HCT116 (cell line): ENCODE measurements around the gene ADAMTS3. TPM values are rescaled to one million over a fixed set of nuclear protein-coding genes. Genes with fewer than 3 reads are reported as not detected.

Experiments used
- ATAC-seq: fragments of 200-7000 bp; cut with Tn5 transposase; 2 replicates; pipeline ENCODE4 v1.9.1; 2020; ENCODE audit warnings: mild to moderate bottlenecking, moderate library complexity
- BruUV-seq: library from RNA; stranded (reverse); fragments of 400-500 nt; replicated peaks from 2 replicates; lab custom pipeline; 2021; lab: Mats Ljungman, UMichigan
- CTCF ChIA-PET: fragments of 300-600 bp; sonication (Branson Sonifier 250); formaldehyde crosslinking; loops from one replicate; lab custom pipeline; 2021; ENCODE audit warnings: antibody characterized with exemption; lab: Charles Lee
- POLR2A ChIA-PET: fragments of 300-600, 350-600 bp; sonication (Branson Sonifier 250); formaldehyde crosslinking; loops from one replicate; lab custom pipeline; 2021; ENCODE audit warnings: antibody characterized with exemption; lab: Charles Lee
- RAD21 ChIA-PET, 2 experiments: fragments of 300-600 bp; sonication (Branson Sonifier 250); formaldehyde crosslinking; loops; one replicate each; lab custom pipeline; 2023; ENCODE audit warnings: low total read pairs in 2 of 2; ENCODE audit not compliant: uncharacterized antibody in 2 of 2, unreplicated experiment in 2 of 2, low non-redundant PET in 1 of 2; lab: Charles Lee
- DNase-seq: peaks from one replicate; pipeline ENCODE4 v3.0.0-alpha.2; 2010; ENCODE audit warnings: low read depth, low spot score
- H2AFZ ChIP-seq: fragments of 200-600 bp; shearing (Covaris generic), sonication (generic); 2 replicates; pipeline ENCODE4 v1.6.1; 2017; ENCODE audit warnings: low read depth, mixed run types, mixed read lengths, antibody characterized with exemption, low read length; ENCODE audit not compliant: poor library complexity, severe bottlenecking
- H3K27ac ChIP-seq: 2 replicates; pipeline ENCODE4 v1.5.1; 2012; ENCODE audit warnings: low read depth, low read length
- H3K27me3 ChIP-seq: fragments of 200-600 bp; sonication (generic); 2 replicates; pipeline ENCODE4 v1.6.1; 2016; ENCODE audit warnings: mixed run types, low read length, mixed read lengths; ENCODE audit not compliant: insufficient read depth
- H3K36me3 ChIP-seq, 2 experiments: fragments of 200-500 bp in 1 of 2; fragments of 200-600 bp in 1 of 2; sonication (Bioruptor generic) in 1 of 2; sonication (generic) in 1 of 2; 2 replicates each; pipeline versions ENCODE4 v1.5.1 to v1.6.1; 2014 to 2016; ENCODE audit warnings: low read length in 2 of 2, inconsistent platforms in 1 of 2, mixed read lengths in 1 of 2, mixed run types in 1 of 2; ENCODE audit not compliant: insufficient read depth in 2 of 2, control insufficient read depth in 1 of 2
- H3K4me1 ChIP-seq, 2 experiments: fragments of 200-600 bp in 1 of 2; sonication (generic) in 1 of 2; 2 replicates each; pipeline versions ENCODE4 v1.5.1 to v1.6.1; 2012 to 2017; ENCODE audit warnings: low read length in 2 of 2, inconsistent platforms in 1 of 2, mild to moderate bottlenecking in 1 of 2, mixed read lengths in 1 of 2, mixed run types in 1 of 2, moderate library complexity in 1 of 2; ENCODE audit not compliant: insufficient read depth in 2 of 2, control insufficient read depth in 1 of 2
- H3K4me2 ChIP-seq: fragments of 200-600 bp; sonication (generic); 2 replicates; pipeline ENCODE4 v1.6.1; 2017; ENCODE audit warnings: mixed run types, low read length, mixed read lengths
- H3K4me3 ChIP-seq, 2 experiments: fragments of 200-600 bp in 1 of 2; sonication (generic) in 1 of 2; replicated peaks in 1 of 2; 2 replicates each; pipeline ENCODE4 v1.5.1; 2011 to 2016; ENCODE audit warnings: low read length in 2 of 2, control low read depth in 1 of 2, low read depth in 1 of 2, mild to moderate bottlenecking in 1 of 2, mixed read lengths in 1 of 2, mixed run types in 1 of 2
- H3K79me2 ChIP-seq: fragments of 200-600 bp; sonication (generic); 2 replicates; pipeline ENCODE4 v1.6.1; 2017; ENCODE audit warnings: mild to moderate bottlenecking, mixed run types, low read length, moderate library complexity, mixed read lengths; ENCODE audit not compliant: insufficient read depth
- H3K9ac ChIP-seq: fragments of 200-600 bp; sonication (generic); 2 replicates; pipeline ENCODE4 v1.6.1; 2016; ENCODE audit warnings: low read length, mixed read lengths
- H3K9me2 ChIP-seq: fragments of 200-600 bp; sonication (generic), shearing (Covaris generic); 2 replicates; pipeline ENCODE4 v1.6.1; 2017; ENCODE audit warnings: mixed run types, mild to moderate bottlenecking, moderate library complexity; ENCODE audit not compliant: insufficient read depth
- H3K9me3 ChIP-seq, 2 experiments: fragments of 200-500 bp in 1 of 2; fragments of 200-600 bp in 1 of 2; sonication (Bioruptor generic) in 1 of 2; sonication (generic) in 1 of 2; 2 replicates each; pipeline ENCODE4 v1.6.1; 2014 to 2017; ENCODE audit warnings: low read length in 2 of 2, mixed read lengths in 2 of 2, inconsistent platforms in 1 of 2, low read depth in 1 of 2, mild to moderate bottlenecking in 1 of 2, mixed run types in 1 of 2, moderate library complexity in 1 of 2; ENCODE audit not compliant: control insufficient read depth in 1 of 2, insufficient read depth in 1 of 2
- H4K20me1 ChIP-seq: fragments of 200-600 bp; sonication (generic), shearing (Covaris generic); 2 replicates; pipeline ENCODE4 v1.6.1; 2017; ENCODE audit warnings: mixed run types, mild to moderate bottlenecking, moderate library complexity; ENCODE audit not compliant: insufficient read depth
- CBX3 ChIP-seq: IDR thresholded peaks from 2 replicates; pipeline ENCODE4 v1.6.1; 2012; ENCODE audit warnings: low read depth
- EZH2 ChIP-seq: fragments of 200-600 bp; sonication (generic); IDR thresholded peaks from 2 replicates; pipeline ENCODE4 v1.6.1; 2017; ENCODE audit warnings: antibody characterized with exemption, mixed run types
- EZH2phosphoT487 ChIP-seq: fragments of 200-600 bp; IDR thresholded peaks from 2 replicates; pipeline ENCODE4 v1.6.1; 2018; ENCODE audit warnings: antibody characterized with exemption, borderline replicate concordance
- FOSL1 ChIP-seq: IDR thresholded peaks from 2 replicates; pipeline ENCODE4 v1.6.1; 2012; ENCODE audit warnings: low read depth
- JUND ChIP-seq: IDR thresholded peaks from 2 replicates; pipeline ENCODE4 v1.6.1; 2012
- POLR2A ChIP-seq: IDR thresholded peaks from 2 replicates; pipeline ENCODE4 v1.7.0; 2011; ENCODE audit warnings: borderline replicate concordance; ENCODE audit not compliant: insufficient read depth, insufficient read length; ENCODE audit errors: extremely low read depth
- RAD21 ChIP-seq: IDR thresholded peaks from 2 replicates; pipeline ENCODE4 v1.6.1; 2012; ENCODE audit warnings: low read depth, mild to moderate bottlenecking
- SIN3A ChIP-seq: IDR thresholded peaks from 2 replicates; pipeline ENCODE4 v1.6.1; 2012; ENCODE audit warnings: low read depth
- SP1 ChIP-seq: IDR thresholded peaks from 2 replicates; pipeline ENCODE4 v1.6.1; 2012; ENCODE audit warnings: low read depth
- SRF ChIP-seq: IDR thresholded peaks from 2 replicates; pipeline ENCODE4 v1.6.1; 2012; ENCODE audit warnings: low read depth
- TCF7L2 ChIP-seq: IDR thresholded peaks from 2 replicates; pipeline ENCODE4 v1.7.0; 2011; ENCODE audit warnings: borderline replicate concordance, inconsistent platforms; ENCODE audit not compliant: insufficient read depth, insufficient read length; ENCODE audit errors: extremely low read depth
- YY1 ChIP-seq: IDR thresholded peaks from 2 replicates; pipeline ENCODE4 v1.6.1; 2011; ENCODE audit warnings: low read length, low read depth, moderate library complexity, mild to moderate bottlenecking; ENCODE audit not compliant: insufficient replicate concordance; ENCODE audit errors: extremely low read depth
- ZNF274 ChIP-seq: fragments of 200-500 bp; sonication (Bioruptor generic); IDR thresholded peaks from 2 replicates; pipeline ENCODE4 v1.6.1; 2014; ENCODE audit warnings: mild to moderate bottlenecking, low read depth, low read length, inconsistent platforms
- intact Hi-C: fragments of 100-400 bp; cut with micrococcal nuclease; formaldehyde crosslinking; loops from 2 replicates; pipeline ENCODE4 v1.10.0; 2022
- total RNA-seq: library from RNA; stranded (reverse); gene quantifications from one replicate; pipeline ENCODE4 v1.2.1, GENCODE V29; 2021; ENCODE audit not compliant: unreplicated experiment
- TF ChIP-seq, protein P1 (sequence below): IDR thresholded peaks from 2 replicates; pipeline ENCODE4 v1.6.1; 2011; ENCODE audit warnings: mild to moderate bottlenecking, low read length, moderate library complexity; ENCODE audit not compliant: insufficient replicate concordance; ENCODE audit errors: extremely low read depth
- TF ChIP-seq, protein P2 (sequence below): IDR thresholded peaks from 2 replicates; pipeline ENCODE4 v1.6.1; 2012
- TF ChIP-seq, protein P3 (sequence below), 3 experiments: fragments of 200-600 bp in 1 of 3; sonication (generic) in 1 of 3; IDR thresholded peaks in 2 of 3; conservative IDR thresholded peaks in 1 of 3; 2 replicates each; pipeline ENCODE4 v1.5.1; 2012 to 2017; ENCODE audit warnings: low read depth in 2 of 3, low read length in 2 of 3, antibody characterized with exemption in 1 of 3, borderline replicate concordance in 1 of 3, control low read depth in 1 of 3, mild to moderate bottlenecking in 1 of 3, mixed read lengths in 1 of 3, mixed run types in 1 of 3, moderate library complexity in 1 of 3; ENCODE audit not compliant: insufficient read depth in 1 of 3
- TF ChIP-seq, protein P4 (sequence below): IDR thresholded peaks from 2 replicates; pipeline ENCODE4 v1.6.1; 2012

ADAMTS3 gene
- total RNA-seq, 1 experiment from 2014 or later = not detected

DNA sequence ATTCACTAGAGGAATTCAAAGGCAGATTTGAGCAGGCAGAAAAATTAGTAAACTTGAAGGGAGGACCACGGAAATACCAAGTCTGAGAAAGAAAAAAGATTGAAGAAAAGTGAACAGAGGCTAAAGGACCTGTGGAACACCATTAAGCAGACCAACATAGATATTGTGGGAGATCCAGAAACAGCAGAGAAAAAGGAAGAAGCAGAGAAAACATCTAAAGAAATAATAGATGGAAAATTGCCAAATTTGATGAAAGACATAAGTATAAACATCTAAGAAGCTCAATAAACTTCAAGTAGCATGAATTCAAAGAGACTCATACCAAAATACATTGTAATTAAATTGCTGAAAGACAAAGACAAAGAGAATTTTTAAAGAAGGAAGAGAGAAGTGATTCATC is 31.0 kb downstream of the ADAMTS3 start:
- H3K27ac ChIP-seq = no peak overlapping the region
- no peaks in the 10 kb centered on the region for H3K79me2 ChIP-seq
- ChIA-PET POLR2A (no interaction called here), CTCF (no interaction called here)
- 0 out of 4 replicates have a peak, but pooled peaks cover 0 to 6% of the 10 kb centered on the region in 2 experiments for H3K9me3 ChIP-seq
- no peak overlapping the region for H2AFZ ChIP-seq
- no peaks in the 10 kb centered on the region for H4K20me1 ChIP-seq
- intact Hi-C loops = no loop called here
- no peak for DNase-seq
- no peaks in the 10 kb centered on the region for H3K36me3 ChIP-seq
- no TSS peak for BruUV-seq
- no peaks in the 10 kb centered on the region for H3K27me3 ChIP-seq
- TF ChIP-seq, protein P1, sequence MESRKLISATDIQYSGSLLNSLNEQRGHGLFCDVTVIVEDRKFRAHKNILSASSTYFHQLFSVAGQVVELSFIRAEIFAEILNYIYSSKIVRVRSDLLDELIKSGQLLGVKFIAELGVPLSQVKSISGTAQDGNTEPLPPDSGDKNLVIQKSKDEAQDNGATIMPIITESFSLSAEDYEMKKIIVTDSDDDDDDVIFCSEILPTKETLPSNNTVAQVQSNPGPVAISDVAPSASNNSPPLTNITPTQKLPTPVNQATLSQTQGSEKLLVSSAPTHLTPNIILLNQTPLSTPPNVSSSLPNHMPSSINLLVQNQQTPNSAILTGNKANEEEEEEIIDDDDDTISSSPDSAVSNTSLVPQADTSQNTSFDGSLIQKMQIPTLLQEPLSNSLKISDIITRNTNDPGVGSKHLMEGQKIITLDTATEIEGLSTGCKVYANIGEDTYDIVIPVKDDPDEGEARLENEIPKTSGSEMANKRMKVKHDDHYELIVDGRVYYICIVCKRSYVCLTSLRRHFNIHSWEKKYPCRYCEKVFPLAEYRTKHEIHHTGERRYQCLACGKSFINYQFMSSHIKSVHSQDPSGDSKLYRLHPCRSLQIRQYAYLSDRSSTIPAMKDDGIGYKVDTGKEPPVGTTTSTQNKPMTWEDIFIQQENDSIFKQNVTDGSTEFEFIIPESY = no peak
- TF ChIP-seq TCF7L2 = no peak
- no peak for TF ChIP-seq JUND
- TF ChIP-seq POLR2A = no peak
- TF ChIP-seq, all 23 proteins: peak for 0
- H3K4me3 ChIP-seq = no peak overlapping the region
- no peak overlapping the region for H3K4me2 ChIP-seq
- no peak for ATAC-seq
- H3K9ac ChIP-seq = no peak overlapping the region
- RAD21 ChIA-PET = no interaction called here
- no peaks in the 10 kb centered on the region for H3K9me2 ChIP-seq
- H3K4me1 ChIP-seq = no peaks in the 10 kb centered on the region

DNA sequence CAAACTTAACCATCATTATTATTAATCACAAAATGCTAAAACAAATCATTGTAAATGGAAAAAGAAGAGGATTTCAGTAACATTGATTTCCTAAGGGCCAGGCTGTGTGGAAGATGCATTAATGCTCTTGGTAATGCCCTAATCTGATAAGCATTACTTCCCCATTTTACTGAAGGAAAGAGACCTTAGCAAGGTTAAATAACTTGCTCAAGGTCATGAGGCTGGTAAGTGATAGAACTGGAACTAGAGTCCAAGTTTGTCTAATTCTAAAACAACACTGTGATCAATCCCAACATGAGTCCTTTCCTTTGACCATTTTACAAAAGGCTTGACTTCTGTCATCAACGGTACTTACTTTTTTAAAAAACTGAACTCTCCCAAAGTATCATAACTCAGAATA is 32.6 kb downstream of the ADAMTS3 start:
- ChIA-PET CTCF (no interaction called here), POLR2A (no interaction called here), RAD21 (no interaction called here)
- Histone ChIP-seq H3K36me3 (no peaks in the 10 kb centered on the region), H3K9me3 (0 out of 4 replicates have a peak, but pooled peaks cover 0 to 6% of the 10 kb centered on the region in 2 experiments), H3K27ac (no peak overlapping the region), H4K20me1 (no peaks in the 10 kb centered on the region), H3K9me2 (no peaks in the 10 kb centered on the region), H3K4me2 (no peak overlapping the region), H3K27me3 (no peaks in the 10 kb centered on the region), H3K4me3 (no peak overlapping the region), H3K9ac (no peak overlapping the region), H3K79me2 (no peaks in the 10 kb centered on the region), H3K4me1 (no peaks in the 10 kb centered on the region), H2AFZ (no peak overlapping the region)
- intact Hi-C loops = no loop called here
- no TSS peak for BruUV-seq
- ATAC-seq (no peak), DNase-seq (no peak)
- TF ChIP-seq POLR2A = no peak
- no peak for TF ChIP-seq YY1
- TF ChIP-seq SIN3A = no peak
- no peak for TF ChIP-seq ZNF274
- no peak for TF ChIP-seq EZH2
- no peak for TF ChIP-seq EZH2phosphoT487
- TF ChIP-seq CBX3 = no peak
- TF ChIP-seq JUND = no peak
- TF ChIP-seq, protein P2, sequence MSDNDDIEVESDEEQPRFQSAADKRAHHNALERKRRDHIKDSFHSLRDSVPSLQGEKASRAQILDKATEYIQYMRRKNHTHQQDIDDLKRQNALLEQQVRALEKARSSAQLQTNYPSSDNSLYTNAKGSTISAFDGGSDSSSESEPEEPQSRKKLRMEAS = no peak
- TF ChIP-seq FOSL1 = no peak
- TF ChIP-seq RAD21 = no peak
- TF ChIP-seq, protein P3, sequence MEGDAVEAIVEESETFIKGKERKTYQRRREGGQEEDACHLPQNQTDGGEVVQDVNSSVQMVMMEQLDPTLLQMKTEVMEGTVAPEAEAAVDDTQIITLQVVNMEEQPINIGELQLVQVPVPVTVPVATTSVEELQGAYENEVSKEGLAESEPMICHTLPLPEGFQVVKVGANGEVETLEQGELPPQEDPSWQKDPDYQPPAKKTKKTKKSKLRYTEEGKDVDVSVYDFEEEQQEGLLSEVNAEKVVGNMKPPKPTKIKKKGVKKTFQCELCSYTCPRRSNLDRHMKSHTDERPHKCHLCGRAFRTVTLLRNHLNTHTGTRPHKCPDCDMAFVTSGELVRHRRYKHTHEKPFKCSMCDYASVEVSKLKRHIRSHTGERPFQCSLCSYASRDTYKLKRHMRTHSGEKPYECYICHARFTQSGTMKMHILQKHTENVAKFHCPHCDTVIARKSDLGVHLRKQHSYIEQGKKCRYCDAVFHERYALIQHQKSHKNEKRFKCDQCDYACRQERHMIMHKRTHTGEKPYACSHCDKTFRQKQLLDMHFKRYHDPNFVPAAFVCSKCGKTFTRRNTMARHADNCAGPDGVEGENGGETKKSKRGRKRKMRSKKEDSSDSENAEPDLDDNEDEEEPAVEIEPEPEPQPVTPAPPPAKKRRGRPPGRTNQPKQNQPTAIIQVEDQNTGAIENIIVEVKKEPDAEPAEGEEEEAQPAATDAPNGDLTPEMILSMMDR (IDR thresholded peaks at IDR 0.05 in 2 of 3, conservative IDR thresholded peaks at IDR 0.05 in 1 of 3; ENCODE audit: borderline replicate concordance in 1 of 3, insufficient read depth in 1 of 3, low read depth in 2 of 3, low read length in 2 of 3) = no peak
- TF ChIP-seq SP1 = no peak
- TF ChIP-seq SRF = no peak
- TF ChIP-seq TCF7L2 = no peak
- TF ChIP-seq, protein P4, sequence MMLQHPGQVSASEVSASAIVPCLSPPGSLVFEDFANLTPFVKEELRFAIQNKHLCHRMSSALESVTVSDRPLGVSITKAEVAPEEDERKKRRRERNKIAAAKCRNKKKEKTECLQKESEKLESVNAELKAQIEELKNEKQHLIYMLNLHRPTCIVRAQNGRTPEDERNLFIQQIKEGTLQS = no peak
